ENCODE measurements around the gene OTOR.

The OTOR gene

DNA sequence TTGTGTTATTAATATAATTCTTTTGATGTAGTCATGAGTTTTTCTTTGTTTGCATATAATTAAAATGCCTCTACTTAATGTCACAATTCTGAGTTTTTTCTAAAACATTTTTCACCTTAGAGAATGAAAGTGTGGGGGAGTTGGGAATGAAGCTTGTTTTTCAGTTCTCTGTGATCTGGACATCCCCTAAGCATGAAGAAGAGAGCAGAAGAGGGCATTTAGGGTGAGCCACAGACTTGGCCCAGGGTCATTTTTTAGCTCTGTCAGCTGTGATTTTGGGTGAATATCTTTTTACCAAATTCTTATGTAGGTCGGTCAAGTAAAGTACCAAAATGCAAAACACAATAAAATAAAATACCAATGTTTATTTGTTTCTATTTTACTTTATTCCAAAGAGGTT is 3.9 kb downstream of the OTOR start:
- DNase-seq: no peak

DNA sequence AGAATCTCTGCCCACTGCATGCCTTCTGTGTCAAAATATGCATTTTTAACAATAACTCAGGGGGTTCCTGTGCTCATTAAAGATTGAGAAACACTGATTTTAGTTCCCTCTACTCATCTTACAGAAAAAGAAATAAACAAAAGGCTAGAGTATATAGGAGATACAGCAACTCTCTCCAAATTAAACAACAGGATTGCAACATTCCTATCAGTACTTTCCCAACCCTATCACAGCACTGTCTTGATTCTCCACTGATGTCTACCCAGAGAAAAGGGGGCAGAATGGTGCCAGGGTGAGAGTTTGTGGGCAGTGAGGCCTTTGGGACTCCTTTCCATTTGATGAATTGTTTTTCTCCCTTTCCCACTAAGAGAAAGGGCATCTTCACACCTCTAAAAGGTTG is 4.7 kb downstream of the OTOR start:
- DNase-seq: no peak

DNA sequence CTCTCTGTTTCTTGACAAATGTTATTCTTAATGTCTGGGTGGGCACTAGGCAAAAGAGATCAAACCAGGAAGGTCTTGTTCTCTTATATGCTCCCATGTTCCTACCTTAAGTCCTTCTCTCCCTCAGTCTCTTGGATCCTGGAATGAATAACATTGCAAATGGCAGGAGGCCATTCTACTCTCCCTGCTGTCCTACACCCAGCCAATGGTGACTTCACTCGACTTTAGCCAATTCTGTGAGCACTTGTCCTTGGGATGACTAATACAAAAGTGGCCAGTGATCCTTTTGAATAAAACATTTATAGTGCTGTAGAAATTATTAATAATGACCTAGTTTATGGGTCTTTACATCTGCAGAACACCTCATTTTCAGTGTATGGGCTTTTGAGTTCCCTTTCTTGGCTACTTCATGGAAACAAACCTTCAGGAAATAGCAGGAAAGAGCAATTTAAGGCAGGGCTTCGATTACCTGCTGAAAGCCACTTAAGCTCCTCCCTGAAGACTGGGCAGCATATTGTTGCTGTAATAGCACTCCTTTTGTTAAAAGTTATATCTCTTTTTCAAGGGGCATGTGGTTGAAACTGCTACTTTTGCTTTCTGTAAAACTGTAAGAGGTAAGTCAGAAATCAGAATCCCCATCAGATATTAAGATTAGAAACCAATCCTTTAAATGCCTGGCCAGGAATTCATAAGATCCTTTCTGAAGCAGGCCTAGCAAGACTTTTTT is 10.5 kb downstream of the OTOR start:
- DNase-seq: no peak

- no peak for DNase-seq
These were observed 11.0 kb downstream of the OTOR start for GRCh38 chr20:16759181-16759563.

GRCh38 chr20:16760431-16761304 is 12.5 kb downstream of the OTOR start:
- no peak for DNase-seq

DNA sequence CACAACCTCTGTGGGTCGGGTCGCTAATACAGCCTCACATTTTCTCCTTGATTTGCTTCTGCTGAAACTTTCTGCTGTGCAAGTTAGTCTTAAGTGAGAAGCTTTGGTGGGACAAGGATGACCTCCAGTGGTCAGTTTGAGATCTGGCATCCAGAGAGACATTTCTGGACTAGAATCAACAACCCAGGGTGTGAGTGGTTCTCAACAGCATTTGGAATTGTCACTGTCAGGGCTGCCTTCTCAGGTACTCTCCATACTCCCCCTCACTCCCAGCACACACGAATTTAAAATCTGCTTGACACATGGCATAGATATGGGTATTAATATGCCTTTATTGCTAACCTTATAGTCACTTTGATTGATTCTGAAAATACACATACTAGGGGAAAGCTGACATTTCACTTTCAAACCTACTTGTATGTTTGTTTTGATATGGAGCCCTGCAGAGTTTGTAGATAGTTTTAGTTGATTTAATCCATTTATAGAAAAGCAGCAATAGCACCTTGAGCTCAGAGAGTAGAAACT is 13.2 kb downstream of the OTOR start:
- peak; percentile 78 for DNase-seq

DNA sequence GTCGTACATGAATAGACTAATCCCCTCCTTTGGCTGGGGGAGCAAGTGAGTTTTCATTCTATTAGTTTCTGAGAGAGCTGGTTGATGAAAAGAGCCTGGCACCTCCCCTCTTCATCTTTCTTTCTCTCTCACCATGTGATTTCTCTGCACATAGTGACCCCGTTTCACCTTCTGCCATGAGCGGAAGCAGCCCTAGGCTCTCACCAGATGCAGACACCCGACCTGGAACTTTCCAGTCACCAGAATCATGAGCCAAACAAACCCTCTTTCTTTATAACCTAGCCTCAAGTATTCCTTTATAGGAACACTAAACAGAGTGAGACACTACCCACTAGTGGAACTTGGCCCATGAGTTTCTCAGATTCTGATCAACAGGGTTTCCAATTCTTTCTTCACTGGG is 16.4 kb downstream of the OTOR start:
- DNase-seq: no peak

DNA sequence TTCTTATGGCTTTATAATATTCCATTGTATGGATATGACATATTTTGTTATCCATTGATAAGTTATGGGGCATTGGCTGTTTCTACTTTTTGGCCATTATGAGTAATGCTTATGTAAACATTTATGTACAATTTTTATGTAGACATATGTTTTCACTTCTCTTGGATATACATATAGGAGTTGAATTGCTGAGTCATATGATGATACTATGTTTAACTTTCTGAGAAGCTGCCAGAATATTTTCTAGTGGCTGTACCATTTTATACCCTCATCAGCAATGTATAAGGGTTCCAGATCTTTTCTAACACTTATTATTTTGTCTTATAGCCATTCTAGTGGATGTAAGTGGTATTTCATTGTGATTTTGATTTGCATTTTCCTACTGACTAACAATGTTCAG is 23.1 kb downstream of the OTOR start:
- DNase-seq: no peak

DNA sequence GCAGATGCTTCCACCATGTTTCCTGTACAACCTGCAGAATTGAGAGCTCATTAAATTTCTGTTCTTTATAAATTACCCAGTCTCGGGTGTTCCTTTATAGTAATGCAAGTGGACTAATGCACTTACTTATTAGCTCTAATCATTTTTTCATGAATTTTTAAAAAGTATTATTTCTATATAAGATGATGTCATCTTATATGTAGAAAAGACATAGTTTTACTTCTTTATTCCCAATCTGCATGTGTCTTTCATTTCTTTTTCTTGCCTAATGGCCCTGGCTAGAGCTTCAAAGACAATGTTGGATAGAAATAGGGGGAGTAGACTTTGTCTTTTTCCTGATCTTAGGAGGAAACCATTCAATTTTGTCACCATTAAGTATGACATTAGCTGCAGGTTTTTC is 27.8 kb downstream of the OTOR start:
- no peak for DNase-seq

GRCh38 chr20:16777126-16777525 is 29.0 kb downstream of the OTOR start:
- no peak for DNase-seq

GRCh38 chr20:16778159-16778558 is 30.0 kb downstream of the OTOR start:
- DNase-seq: no peak

GRCh38 chr20:16781496-16781895 is 33.3 kb downstream of the OTOR start:
- DNase-seq: no peak

- DNase-seq: no peak
These were observed 37.1 kb downstream of the OTOR start for GRCh38 chr20:16785226-16785625.

Measured in NCI-H69 (cell line).